ENCODE results near the gene DMD.

DNA sequence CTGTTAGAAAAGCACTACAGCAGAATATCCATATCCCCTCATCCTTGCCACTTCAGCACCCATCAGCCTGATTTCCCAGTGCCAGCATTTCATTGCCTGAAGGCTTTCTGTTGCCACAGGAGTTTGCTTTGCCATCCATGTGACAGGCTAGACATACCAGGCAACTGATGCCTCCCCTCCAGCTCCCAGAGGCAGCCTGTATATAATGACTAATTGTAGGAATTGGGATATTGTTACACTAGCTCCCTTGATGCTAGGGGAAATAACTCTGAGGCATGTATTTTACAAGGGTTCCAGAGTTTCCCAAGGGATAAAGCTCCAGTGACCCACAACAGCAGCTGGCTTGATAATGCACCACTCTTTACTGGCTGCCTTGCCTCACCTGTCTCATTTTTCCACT lies 1531.5 kb downstream of the DMD start:
- TF ChIP-seq, protein P1, sequence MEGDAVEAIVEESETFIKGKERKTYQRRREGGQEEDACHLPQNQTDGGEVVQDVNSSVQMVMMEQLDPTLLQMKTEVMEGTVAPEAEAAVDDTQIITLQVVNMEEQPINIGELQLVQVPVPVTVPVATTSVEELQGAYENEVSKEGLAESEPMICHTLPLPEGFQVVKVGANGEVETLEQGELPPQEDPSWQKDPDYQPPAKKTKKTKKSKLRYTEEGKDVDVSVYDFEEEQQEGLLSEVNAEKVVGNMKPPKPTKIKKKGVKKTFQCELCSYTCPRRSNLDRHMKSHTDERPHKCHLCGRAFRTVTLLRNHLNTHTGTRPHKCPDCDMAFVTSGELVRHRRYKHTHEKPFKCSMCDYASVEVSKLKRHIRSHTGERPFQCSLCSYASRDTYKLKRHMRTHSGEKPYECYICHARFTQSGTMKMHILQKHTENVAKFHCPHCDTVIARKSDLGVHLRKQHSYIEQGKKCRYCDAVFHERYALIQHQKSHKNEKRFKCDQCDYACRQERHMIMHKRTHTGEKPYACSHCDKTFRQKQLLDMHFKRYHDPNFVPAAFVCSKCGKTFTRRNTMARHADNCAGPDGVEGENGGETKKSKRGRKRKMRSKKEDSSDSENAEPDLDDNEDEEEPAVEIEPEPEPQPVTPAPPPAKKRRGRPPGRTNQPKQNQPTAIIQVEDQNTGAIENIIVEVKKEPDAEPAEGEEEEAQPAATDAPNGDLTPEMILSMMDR (conservative IDR thresholded peaks at IDR 0.05; ENCODE audit: low read length) = no peak
- TF ChIP-seq EZH2phosphoT487 (IDR thresholded peaks at IDR 0.05; ENCODE audit: borderline replicate concordance) = no peak
